Small intestine (tissue), 7 donors: ENCODE measurements around the gene UGT2A1. TPM values are rescaled to one million over a fixed set of nuclear protein-coding genes. Genes with fewer than 3 reads are reported as not detected.
A peak's percentile ranks its signal among the peaks of the same experiment; 100 is the strongest.

Source experiments
- DNase-seq, 2 donors: peaks; one replicate each; pipeline versions ENCODE4 v3.0.0 to v3.0.0-alpha.2; 2013
- FAIRE-seq: peaks from 2 replicates; lab custom pipeline; 2012; peaks lifted over from hg19 to GRCh38; lab: Jason Lieb, UNC
- H3K27ac ChIP-seq, 3 donors: one replicate each; pipeline ENCODE4 v1.5.1; 2013; ENCODE audit warnings: low read length in 2 of 3, mild to moderate bottlenecking in 2 of 3, control low read depth in 1 of 3, inconsistent platforms in 1 of 3, low read depth in 1 of 3, moderate library complexity in 1 of 3
- H3K27me3 ChIP-seq, 3 donors: one replicate each; pipeline ENCODE4 v1.6.1; 2013; ENCODE audit warnings: low read length in 3 of 3, inconsistent platforms in 1 of 3; ENCODE audit not compliant: control insufficient read depth in 3 of 3, insufficient read depth in 3 of 3
- H3K36me3 ChIP-seq, 3 donors: one replicate each; pipeline ENCODE4 v1.6.1; 2013; ENCODE audit warnings: low read length in 3 of 3, inconsistent platforms in 1 of 3, low read depth in 1 of 3, mild to moderate bottlenecking in 1 of 3, moderate library complexity in 1 of 3; ENCODE audit not compliant: control insufficient read depth in 3 of 3, insufficient read depth in 2 of 3
- H3K4me1 ChIP-seq, 3 donors: one replicate each; pipeline ENCODE4 v1.6.1; 2013; ENCODE audit warnings: low read length in 2 of 3, inconsistent platforms in 1 of 3, low read depth in 1 of 3, mild to moderate bottlenecking in 1 of 3, moderate library complexity in 1 of 3; ENCODE audit not compliant: control insufficient read depth in 3 of 3, insufficient read depth in 2 of 3
- H3K4me3 ChIP-seq, 3 donors: one replicate each; pipeline ENCODE4 v1.5.1; 2013; ENCODE audit warnings: low read length in 3 of 3, control low read depth in 1 of 3, inconsistent platforms in 1 of 3, low read depth in 1 of 3, mild to moderate bottlenecking in 1 of 3, moderate library complexity in 1 of 3
- H3K9me3 ChIP-seq, 2 donors: one replicate each; pipeline ENCODE4 v1.6.1; 2013; ENCODE audit warnings: low read depth in 1 of 2, low read length in 1 of 2; ENCODE audit not compliant: control insufficient read depth in 2 of 2, insufficient read depth in 1 of 2
- WGBS, 3 donors: extraction: QIAGEN DNeasy Blood & Tissue Kit; methylation state at CpG; one replicate each; pipeline ENCODE4 v1.1.7; 2013; 5-methylcytosine and 5-hydroxymethylcytosine counted together
- polyA plus RNA-seq, 4 donors: library from polyadenylated mRNA; stranded (reverse) in 3 of 4; unstranded in 1 of 4; fragments of 200-250 nt in 3 of 4; fragments of 120-200 nt in 1 of 4; gene quantifications; one replicate each; pipeline versions ENCODE4 v1.2.1 to v1.2.3, GENCODE V29; 2013
- donor health status: healthy with polysubstance abuse.
- donor health status: control.
- donor health status: control.
- donor health status: Bipolar disorder and iron deficiency.
- donor health status: healthy.

Gene UGT2A1
- polyA plus RNA-seq, 4 donors: 0.03 TPM; not detected in 3

DNA sequence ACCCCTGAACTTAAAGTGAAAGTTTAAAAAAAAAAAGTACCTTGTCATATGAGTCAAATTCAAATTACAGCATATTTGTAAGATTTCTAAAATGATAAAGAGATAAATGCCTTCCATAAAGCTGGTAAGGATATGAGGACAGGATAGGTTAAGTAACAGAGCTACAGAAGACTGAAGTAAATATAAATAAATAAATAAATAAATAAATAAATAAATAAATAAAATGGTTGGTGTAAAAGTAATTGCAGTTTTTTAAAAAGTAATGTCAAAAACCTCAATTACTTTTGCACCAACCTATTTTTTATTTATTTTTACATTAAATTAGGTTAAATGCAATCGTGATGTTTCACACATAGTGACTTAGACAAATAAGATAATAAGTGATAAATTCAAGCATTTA, 75.8 kb downstream of the UGT2A1 start:
- Histone ChIP-seq H3K36me3 (no peaks in the 10 kb centered on the region), H3K27ac (no peak overlapping the region), H3K4me3 (no peak overlapping the region), H3K9me3 (peaks cover 0 to 12% of the 10 kb centered on the region in 2 donors), H3K27me3 (no peaks in the 10 kb centered on the region), H3K4me1 (no peaks in the 10 kb centered on the region)
- FAIRE-seq (no peak), DNase-seq (no peak)
- 84 to 98% (median 87%) methylated on average over 1 of the region's 1 CpG for WGBS, 3 donors

DNA sequence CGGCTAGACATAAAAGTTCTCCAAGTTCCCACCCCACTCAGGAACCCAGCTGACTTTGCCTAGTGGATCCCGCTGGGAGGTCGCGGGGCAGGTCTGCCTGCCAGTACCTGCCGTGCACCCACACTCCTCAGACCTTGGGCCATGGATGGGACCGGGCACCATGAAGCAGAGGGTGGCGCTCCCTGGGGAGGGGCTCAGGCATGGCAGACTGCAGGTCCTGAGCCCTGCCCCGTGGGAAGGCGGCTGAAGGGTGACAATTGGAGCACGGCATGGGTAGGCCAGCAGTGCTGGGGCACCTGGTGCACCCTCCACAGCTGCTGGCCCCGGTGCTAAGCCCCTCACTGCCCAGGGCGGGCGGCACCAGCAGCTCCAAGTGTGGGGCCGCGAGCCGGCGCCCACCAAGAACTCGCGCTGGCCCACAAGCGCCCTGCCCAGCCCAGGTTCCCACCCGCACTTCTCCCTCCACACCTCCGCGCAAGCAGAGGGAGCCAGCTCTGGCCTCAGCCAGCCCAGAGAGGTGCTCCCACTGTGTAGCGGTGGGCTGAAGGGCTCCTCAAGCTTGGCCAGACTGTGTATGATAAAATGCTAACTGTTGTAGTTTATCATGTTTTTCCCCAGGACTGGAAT, 76.7 kb downstream of the UGT2A1 start:
- no peak overlapping the region for H3K4me3 ChIP-seq
- FAIRE-seq: no peak

DNA sequence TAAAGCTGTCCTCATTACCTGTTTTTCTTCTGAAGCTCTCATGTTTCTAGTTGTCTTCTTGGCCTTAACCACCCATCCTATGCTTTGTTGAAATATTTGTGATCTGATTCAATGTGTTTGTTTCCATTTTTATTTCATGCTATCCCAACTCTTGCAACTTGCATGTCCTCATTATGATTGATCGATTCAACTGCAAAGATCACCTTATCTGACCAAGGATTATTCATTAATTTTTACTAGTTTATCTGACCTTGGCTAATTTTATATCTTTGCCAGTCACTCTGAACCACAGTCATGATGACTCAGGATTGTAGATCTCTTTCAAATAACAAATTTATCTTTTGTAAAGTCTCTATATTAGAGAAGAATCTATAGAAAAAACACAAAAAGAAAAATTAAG, 84.3 kb downstream of the UGT2A1 start:
- H3K4me1 ChIP-seq: no peaks in the 10 kb centered on the region
- H3K4me3 ChIP-seq: no peak overlapping the region
- FAIRE-seq (no peak), DNase-seq (peak in 1 of 2 donors; percentile 26)
- H3K27me3 ChIP-seq: no peaks in the 10 kb centered on the region
- H3K9me3 ChIP-seq: no peaks in the 10 kb centered on the region
- no peak overlapping the region for H3K27ac ChIP-seq
- H3K36me3 ChIP-seq: no peaks in the 10 kb centered on the region
- 15 to 70% (median 39%) methylated on average over 1 of the region's 1 CpG for WGBS, 3 donors

More for the DNA sequence above, 76.7 kb downstream of the UGT2A1 start:
- peaks cover 0 to 12% of the 10 kb centered on the region in 2 donors for H3K9me3 ChIP-seq
- DNase-seq: no peak
- H3K4me1 ChIP-seq: no peaks in the 10 kb centered on the region
- H3K36me3 ChIP-seq: no peaks in the 10 kb centered on the region
- 95 to 96% (median 96%) methylated on average over 23 to 24 of the region's 24 CpGs for WGBS, 3 donors
- no peak overlapping the region for H3K27ac ChIP-seq
- no peaks in the 10 kb centered on the region for H3K27me3 ChIP-seq

DNA sequence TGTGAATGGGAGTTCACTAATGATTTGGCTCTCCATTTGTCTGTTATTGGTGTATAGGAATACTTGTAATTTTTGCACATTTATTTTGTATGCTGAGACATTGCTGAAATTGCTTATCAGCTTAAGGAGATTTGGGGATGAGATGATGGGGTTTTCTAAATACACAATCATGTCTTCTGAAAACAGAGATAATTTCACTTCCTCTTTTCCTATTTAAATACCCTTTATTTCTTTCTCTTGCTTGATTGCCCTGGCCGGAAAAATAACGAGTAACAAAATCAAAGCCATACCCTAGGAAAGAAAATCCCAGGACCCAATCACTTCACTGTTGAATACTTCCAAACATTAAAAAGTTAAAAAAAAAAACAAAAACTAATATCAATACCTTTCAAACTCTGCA, 89.6 kb downstream of the UGT2A1 start:
- WGBS, 3 donors: 42 to 46% (median 45%) methylated on average over 2 of the region's 2 CpGs
- H3K9me3 ChIP-seq: peaks cover 0 to 3% of the 10 kb centered on the region in 2 donors
- no peak for DNase-seq
- H3K4me3 ChIP-seq: no peak overlapping the region
- no peaks in the 10 kb centered on the region for H3K36me3 ChIP-seq
- no peaks in the 10 kb centered on the region for H3K4me1 ChIP-seq
- no peak overlapping the region for H3K27ac ChIP-seq
- FAIRE-seq: no peak
- no peaks in the 10 kb centered on the region for H3K27me3 ChIP-seq

DNA sequence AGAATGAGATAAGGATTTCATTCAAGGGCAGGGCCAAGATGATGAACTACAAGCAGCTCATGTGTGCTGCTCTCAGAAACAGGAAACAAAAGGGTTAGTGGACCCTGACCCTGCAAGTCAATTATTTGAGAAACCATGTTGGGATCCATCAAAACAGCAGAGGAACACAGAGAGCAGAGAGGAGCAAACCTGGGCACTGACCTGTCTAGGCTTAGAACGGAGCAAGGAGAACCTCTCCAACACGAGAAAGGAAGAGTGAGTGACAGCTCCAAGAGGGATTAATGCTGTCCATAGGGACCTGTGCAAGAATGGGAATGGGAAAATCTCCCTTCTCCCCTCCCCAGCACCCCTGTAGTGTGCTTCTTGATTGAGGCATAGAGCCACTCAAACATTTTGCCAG, 103.4 kb downstream of the UGT2A1 start:
- DNase-seq (no peak), FAIRE-seq (no peak)
- no peaks in the 10 kb centered on the region for H3K36me3 ChIP-seq
- no peak overlapping the region for H3K4me3 ChIP-seq
- H3K4me1 ChIP-seq: no peaks in the 10 kb centered on the region
- H3K27me3 ChIP-seq: no peaks in the 10 kb centered on the region
- WGBS, 3 donors: 66 to 75% (median 73%) methylated on average over 2 of the region's 2 CpGs
- H3K27ac ChIP-seq: no peak overlapping the region
- H3K9me3 ChIP-seq: no peaks in the 10 kb centered on the region

DNA sequence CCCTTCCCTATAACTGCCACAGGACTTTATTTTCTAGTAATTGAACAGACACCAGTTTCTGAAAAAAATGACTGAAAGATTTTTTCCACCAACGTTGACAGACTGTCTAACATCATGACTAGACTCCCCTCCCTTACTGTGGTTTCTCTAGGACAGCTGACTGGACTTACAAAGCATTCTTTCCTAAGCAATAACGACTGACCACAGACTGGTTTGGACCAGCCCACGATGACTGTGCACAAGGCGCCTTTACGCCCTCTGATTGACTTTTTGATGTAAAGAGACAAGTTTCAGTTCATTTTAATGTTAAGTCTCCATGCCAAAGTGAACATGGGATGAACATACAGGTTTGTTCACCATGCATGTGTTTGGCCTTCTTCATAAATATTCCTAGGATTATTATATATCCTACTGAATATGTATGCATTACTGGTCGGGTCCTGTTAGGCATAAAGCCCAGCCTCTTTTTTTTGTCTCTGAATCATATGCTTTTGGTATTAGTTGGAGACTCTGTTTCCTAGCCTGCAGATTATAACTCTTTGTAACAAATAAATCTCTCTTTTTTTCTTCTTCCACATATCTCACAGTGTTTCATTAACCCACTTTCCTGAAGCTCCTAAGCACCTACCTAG, 106.8 kb downstream of the UGT2A1 start:
- FAIRE-seq (no peak), DNase-seq (no peak)
- 66 to 75% (median 66%) methylated on average over 6 of the region's 6 CpGs for WGBS, 3 donors
- no peak overlapping the region for H3K4me3 ChIP-seq
- H3K36me3 ChIP-seq: no peaks in the 10 kb centered on the region
- no peaks in the 10 kb centered on the region for H3K9me3 ChIP-seq
- H3K27ac ChIP-seq: no peak overlapping the region
- no peaks in the 10 kb centered on the region for H3K4me1 ChIP-seq
- no peaks in the 10 kb centered on the region for H3K27me3 ChIP-seq

Other genes starting within 250 kb of the UGT2A1 start
- gene UGT2B4, start 157.3 kb downstream of the UGT2A1 start, polyA plus RNA-seq: under 1 TPM in 1 of 4 donors, not detected in 3; 0.65 TPM
- gene UGT2A2, start 13.6 kb downstream of the UGT2A1 start, polyA plus RNA-seq: not detected
- 100 to 1,000 TPM in 1 of 4 donors, 10 to 100 TPM in 3; 15.5 to 125 (median 61.3) TPM for gene SULT1B1, start 107.4 kb upstream of the UGT2A1 start, polyA plus RNA-seq
- gene SULT1E1, start 206.9 kb upstream of the UGT2A1 start, polyA plus RNA-seq: 100 to 1,000 TPM in 1 of 4 donors, 10 to 100 TPM in 3; 13.2 to 151 (median 21.4) TPM